ENCODE measurements around the gene MYO1A. TPM values are rescaled to one million over a fixed set of nuclear protein-coding genes. Genes with fewer than 3 reads are reported as not detected.
A peak's percentile ranks its signal among the peaks of the same experiment; 100 is the strongest.

The MYO1A gene
- total RNA-seq, 3 donors from 2014 or later (not counting 1 experiment from before 2014, with no cell fraction given): 1.1 TPM; not detected in 2

GRCh38 chr12:57096748-57097553 is 47.0 kb upstream of the MYO1A start:
- Mint-ChIP-seq H3K27ac (peak overlapping the region in 1 of 2 donors; percentile 82), H3K36me3 (no peaks in the 10 kb centered on the region), H3K4me3 (no peak overlapping the region), H3K4me1 (peaks cover 14 to 26% of the 10 kb centered on the region in 2 donors), H3K9me3 (no peaks in the 10 kb centered on the region), H3K27me3 (ENCODE audit: low read depth in 2 of 2) (no peaks in the 10 kb centered on the region)
- no peaks in the 10 kb centered on the region for H3K9me3 ChIP-seq (ENCODE audit: control insufficient read depth, insufficient read depth, low read length)
- ATAC-seq (no peak), DNase-seq (no peak)
- peaks cover 55% of the 10 kb centered on the region for H3K36me3 ChIP-seq (ENCODE audit: control insufficient read depth, insufficient read depth, low read length)
- no peak overlapping the region for H3K27ac ChIP-seq (ENCODE audit: low read length)
- intact Hi-C loops (cut with micrococcal nuclease): no loop called here
- H3K4me3 ChIP-seq (ENCODE audit: low read length): no peak overlapping the region
- 94% methylated on average over 8 of the region's 8 CpGs for WGBS (ENCODE audit: insufficient coverage)
- peaks cover 18% of the 10 kb centered on the region for H3K4me1 ChIP-seq (ENCODE audit: control insufficient read depth, insufficient read depth, low read length)
- H3K27me3 ChIP-seq (ENCODE audit: control insufficient read depth, insufficient read depth, low read length): no peaks in the 10 kb centered on the region
- TF ChIP-seq CTCF (IDR thresholded peaks at IDR 0.05): no peak

GRCh38 chr12:57096099-57096572 is 46.2 kb upstream of the MYO1A start:
- ATAC-seq (no peak), DNase-seq (no peak)
- intact Hi-C loops (cut with micrococcal nuclease): no loop called here
- H3K9me3 Mint-ChIP-seq: no peaks in the 10 kb centered on the region
- H3K36me3 ChIP-seq (ENCODE audit: control insufficient read depth, insufficient read depth, low read length): peaks cover 54% of the 10 kb centered on the region
- no peak for TF ChIP-seq CTCF (IDR thresholded peaks at IDR 0.05)
- no peaks in the 10 kb centered on the region for H3K9me3 ChIP-seq (ENCODE audit: control insufficient read depth, insufficient read depth, low read length)
- H3K36me3 Mint-ChIP-seq: no peaks in the 10 kb centered on the region
- H3K27me3 Mint-ChIP-seq (ENCODE audit: low read depth in 2 of 2): no peaks in the 10 kb centered on the region
- peaks cover 14 to 23% of the 10 kb centered on the region in 2 donors for H3K4me1 Mint-ChIP-seq
- no peaks in the 10 kb centered on the region for H3K27me3 ChIP-seq (ENCODE audit: control insufficient read depth, insufficient read depth, low read length)
- WGBS (ENCODE audit: insufficient coverage): 100% methylated on average over 6 of the region's 6 CpGs
- no peak overlapping the region for H3K27ac ChIP-seq (ENCODE audit: low read length)
- no peak overlapping the region for H3K4me3 Mint-ChIP-seq
- H3K27ac Mint-ChIP-seq: no peak overlapping the region
- H3K4me3 ChIP-seq (ENCODE audit: low read length): no peak overlapping the region
- H3K4me1 ChIP-seq (ENCODE audit: control insufficient read depth, insufficient read depth, low read length): peaks cover 16% of the 10 kb centered on the region

- Histone ChIP-seq H3K36me3 (ENCODE audit: control insufficient read depth, insufficient read depth, low read length) (peaks cover 54% of the 10 kb centered on the region), H3K4me1 (ENCODE audit: control insufficient read depth, insufficient read depth, low read length) (peaks cover 22% of the 10 kb centered on the region), H3K9me3 (ENCODE audit: control insufficient read depth, insufficient read depth, low read length) (no peaks in the 10 kb centered on the region), H3K27me3 (ENCODE audit: control insufficient read depth, insufficient read depth, low read length) (no peaks in the 10 kb centered on the region), H3K27ac (ENCODE audit: low read length) (no peak overlapping the region), H3K4me3 (ENCODE audit: low read length) (no peak overlapping the region)
- DNase-seq: no peak
- no peak for ATAC-seq
- TF ChIP-seq CTCF (IDR thresholded peaks at IDR 0.05): no peak
- intact Hi-C loops (cut with micrococcal nuclease): no loop called here
- H3K36me3 Mint-ChIP-seq: no peaks in the 10 kb centered on the region
- H3K4me1 Mint-ChIP-seq: peaks cover 14 to 23% of the 10 kb centered on the region in 2 donors
- H3K27ac Mint-ChIP-seq: peak overlapping the region; percentile 58 to 90
- 91% methylated on average over 3 of the region's 3 CpGs for WGBS (ENCODE audit: insufficient coverage)
- no peaks in the 10 kb centered on the region for H3K9me3 Mint-ChIP-seq
- no peak overlapping the region for H3K4me3 Mint-ChIP-seq
- no peaks in the 10 kb centered on the region for H3K27me3 Mint-ChIP-seq (ENCODE audit: low read depth in 2 of 2)
Measured at GRCh38 chr12:57095440-57095839, 45.5 kb upstream of the MYO1A start.

Measured in natural killer cell (primary cell).